ENCODE results near the gene PROCR. TPM values are rescaled to one million over a fixed set of nuclear protein-coding genes. Genes with fewer than 3 reads are reported as not detected.
"Not testable (repeated sequence)": the region's sequence is repeated elsewhere in the genome, so short reads cannot be mapped to it uniquely, and the experiment has no call there.

The PROCR gene
- total and polyA plus RNA-seq, 9 of the 15 experiments (the other 6 are each of a cell fraction or from before 2014, with no cell fraction given) = 1.6 to 7.1 (median 4.0) TPM

GRCh38 chr20:35160341-35160740 is 11.5 kb upstream of the PROCR start:
- H3K4me1 ChIP-seq (replicated peaks in 1 of 2; ENCODE audit: control insufficient read depth in 2 of 2, insufficient read depth in 2 of 2, low read length in 2 of 2); FAIRE-seq; intact Hi-C loops (cut with micrococcal nuclease); H3K79me2 ChIP-seq (ENCODE audit: control insufficient read depth, insufficient read depth, low read length); H4K20me1 ChIP-seq (replicated peaks; ENCODE audit: control insufficient read depth, insufficient read depth, low read length); BruUV-seq (replicated peaks); H2AFZ ChIP-seq (ENCODE audit: low read depth, low read length); H3K36me3 ChIP-seq (ENCODE audit: control insufficient read depth, insufficient read depth, low read length); H3K27ac ChIP-seq (ENCODE audit: extremely low read depth, low read depth, low read length); H3K4me3 ChIP-seq; H3K9ac ChIP-seq (ENCODE audit: insufficient read depth in 1 of 2, low read depth in 2 of 2, low read length in 2 of 2); H3K9me3 ChIP-seq (replicated peaks; ENCODE audit: control insufficient read depth, insufficient read depth, low read depth, low read length); H3K27me3 ChIP-seq (ENCODE audit: control insufficient read depth in 2 of 2, insufficient read depth in 2 of 2, low read length in 2 of 2); in situ Hi-C loops (cut with MboI); H3K9me1 ChIP-seq (ENCODE audit: control insufficient read depth, insufficient read depth, low read length); DNase-seq (ENCODE audit: extremely low read depth in 1 of 4, low spot score in 3 of 4); H3K4me2 ChIP-seq (ENCODE audit: insufficient read depth, low read length); CTCF ChIA-PET (ENCODE audit: low intra/inter-chr PET ratio); ATAC-seq: not testable (repeated sequence)
- 65% methylated on average over 5 of the region's 5 CpGs for WGBS (ENCODE audit: insufficient coverage, low coverage, missing lambda C conversion rate)
- POLR2A ChIA-PET = interaction anchor here (0.6 kb wide), 1 partner anchor 345 kb away, joined by 3 read pairs; no protein-coding TSS in a partner anchor

GRCh38 chr20:35164531-35164930 is 7.3 kb upstream of the PROCR start:
- BruUV-seq (replicated peaks); H3K4me3 ChIP-seq; H2AFZ ChIP-seq (ENCODE audit: low read depth, low read length); DNase-seq (ENCODE audit: extremely low read depth in 1 of 4, low spot score in 3 of 4); ATAC-seq; intact Hi-C loops (cut with micrococcal nuclease); H3K27ac ChIP-seq (ENCODE audit: extremely low read depth, low read depth, low read length); H3K9ac ChIP-seq (ENCODE audit: insufficient read depth in 1 of 2, low read depth in 2 of 2, low read length in 2 of 2); H3K36me3 ChIP-seq (ENCODE audit: control insufficient read depth, insufficient read depth, low read length); FAIRE-seq; CTCF ChIA-PET (ENCODE audit: low intra/inter-chr PET ratio); H3K27me3 ChIP-seq (ENCODE audit: control insufficient read depth in 2 of 2, insufficient read depth in 2 of 2, low read length in 2 of 2); H3K9me3 ChIP-seq (replicated peaks; ENCODE audit: control insufficient read depth, insufficient read depth, low read depth, low read length); H4K20me1 ChIP-seq (replicated peaks; ENCODE audit: control insufficient read depth, insufficient read depth, low read length); H3K4me1 ChIP-seq (replicated peaks in 1 of 2; ENCODE audit: control insufficient read depth in 2 of 2, insufficient read depth in 2 of 2, low read length in 2 of 2); POLR2A ChIA-PET; H3K9me1 ChIP-seq (ENCODE audit: control insufficient read depth, insufficient read depth, low read length); H3K4me2 ChIP-seq (ENCODE audit: insufficient read depth, low read length); H3K79me2 ChIP-seq (ENCODE audit: control insufficient read depth, insufficient read depth, low read length); in situ Hi-C loops (cut with MboI): not testable (repeated sequence)
- TF ChIP-seq KDM1A (IDR thresholded peaks at IDR 0.05) = peak in 1 of 2 experiments; percentile 28; a peak in 2 of 4 replicates
- peak; percentile 96 for TF ChIP-seq ZNF146 (CRISPR knock-in tag; IDR thresholded peaks at IDR 0.05; ENCODE audit: unreplicated experiment)
- TF ChIP-seq BCOR (IDR thresholded peaks at IDR 0.05) = peak; percentile 80
- TF ChIP-seq ADNP (tag; IDR thresholded peaks at IDR 0.05) = 0 out of 2 replicates have a peak, but pooled peaks have one; percentile 10
- peak; percentile 34 for TF ChIP-seq RBM25 (IDR thresholded peaks at IDR 0.05; ENCODE audit: low read depth, low read length, severe bottlenecking)
